BLaER1 treated with 17β-estradiol and CSF1 and Interleukin-3, amounts not matched to agents 10 nM and 100 nM (cell line): ENCODE measurements around the gene BPIFB2.
"Not testable (repeated sequence)": the region's sequence is repeated elsewhere in the genome, so short reads cannot be mapped to it uniquely, and the experiment has no call there.

Experiments
- H3K27ac ChIP-seq, 11 experiments: shearing (Covaris generic); formaldehyde crosslinking; 2 replicates each; pipeline ENCODE4 v1.8.1; 2022
- H3K27me3 ChIP-seq, 11 experiments: shearing (Covaris generic); formaldehyde crosslinking; 2 replicates each; pipeline ENCODE4 v1.8.1; 2022
- H3K36me3 ChIP-seq, 11 experiments: shearing (Covaris generic); formaldehyde crosslinking; 2 replicates each; pipeline ENCODE4 v1.8.1; 2022
- H3K4me1 ChIP-seq, 10 experiments: shearing (Covaris generic); formaldehyde crosslinking; 2 replicates each; pipeline ENCODE4 v1.8.1; 2022
- H3K4me2 ChIP-seq, 11 experiments: shearing (Covaris generic); formaldehyde crosslinking; 2 replicates each; pipeline ENCODE4 v1.8.1; 2022
- H3K4me3 ChIP-seq, 10 experiments: shearing (Covaris generic); formaldehyde crosslinking; 2 replicates each; pipeline ENCODE4 v1.8.1; 2022
- H3K9ac ChIP-seq, 11 experiments: shearing (Covaris generic); formaldehyde crosslinking; 2 replicates each; pipeline ENCODE4 v1.8.1; 2022
- H3K9me3 ChIP-seq, 11 experiments: shearing (Covaris generic); formaldehyde crosslinking; replicated peaks in 1 of 11; 2 replicates each; pipeline ENCODE4 v1.8.1; 2022
- H4K20me1 ChIP-seq, 11 experiments: shearing (Covaris generic); formaldehyde crosslinking; 2 replicates each; pipeline ENCODE4 v1.8.1; 2022
- Cebpa-rat ChIP-seq, 11 experiments: shearing (Covaris generic); IDR thresholded peaks; 2 replicates each; pipeline ENCODE4 v1.8.1; 2022

Gene BPIFB2, protein sequence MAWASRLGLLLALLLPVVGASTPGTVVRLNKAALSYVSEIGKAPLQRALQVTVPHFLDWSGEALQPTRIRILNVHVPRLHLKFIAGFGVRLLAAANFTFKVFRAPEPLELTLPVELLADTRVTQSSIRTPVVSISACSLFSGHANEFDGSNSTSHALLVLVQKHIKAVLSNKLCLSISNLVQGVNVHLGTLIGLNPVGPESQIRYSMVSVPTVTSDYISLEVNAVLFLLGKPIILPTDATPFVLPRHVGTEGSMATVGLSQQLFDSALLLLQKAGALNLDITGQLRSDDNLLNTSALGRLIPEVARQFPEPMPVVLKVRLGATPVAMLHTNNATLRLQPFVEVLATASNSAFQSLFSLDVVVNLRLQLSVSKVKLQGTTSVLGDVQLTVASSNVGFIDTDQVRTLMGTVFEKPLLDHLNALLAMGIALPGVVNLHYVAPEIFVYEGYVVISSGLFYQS

DNA sequence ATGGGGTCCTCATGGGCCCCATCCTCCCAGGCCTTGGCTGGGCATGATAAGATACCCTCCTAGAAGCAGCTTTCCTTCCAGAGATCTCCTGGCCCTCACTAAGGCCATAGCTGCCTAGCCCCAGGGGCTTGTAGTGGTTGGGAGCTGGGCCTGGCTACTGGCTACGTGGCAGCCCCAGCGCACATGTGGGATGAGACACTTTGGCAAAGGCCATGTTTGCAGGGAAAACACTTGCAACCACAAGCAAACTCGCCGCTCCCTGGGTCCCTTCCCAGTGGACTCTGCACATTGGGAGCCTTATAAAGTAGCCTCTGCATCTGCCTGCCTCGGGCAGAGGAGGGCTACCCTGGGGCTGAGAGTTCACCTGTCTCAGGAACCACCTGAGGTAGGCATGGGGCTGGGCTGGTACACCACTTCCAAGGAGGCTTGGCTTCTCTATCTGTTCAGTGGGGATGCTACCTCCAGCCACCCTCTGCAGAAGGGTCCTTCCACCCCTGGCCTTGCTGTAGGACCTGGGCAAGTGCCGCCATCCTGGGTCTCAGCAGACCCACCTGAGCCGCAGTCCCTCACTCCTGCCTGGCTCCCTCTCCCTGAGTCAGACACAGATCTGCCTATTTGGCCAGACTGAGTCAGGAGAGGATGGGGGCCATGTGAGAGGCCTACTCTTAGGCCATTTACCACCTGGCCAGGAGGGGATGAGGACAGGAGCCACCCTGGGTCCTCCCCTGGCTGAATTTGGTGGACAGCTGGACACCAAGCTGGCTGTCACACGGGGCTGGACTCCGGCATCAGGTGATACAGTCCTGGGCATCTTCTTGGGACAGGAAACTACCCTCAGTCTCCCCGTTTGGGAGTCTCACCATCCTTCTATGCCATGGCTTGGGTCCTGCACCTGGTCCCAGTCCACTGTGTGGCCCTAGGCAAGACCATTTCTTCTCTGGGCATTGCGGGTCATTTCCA is at the start of gene BPIFB2:
Gene BPIFB2 (plus strand): TSS at position 329 of the 960 bp plus-strand sequence. CDS start 871 bp downstream, outside the sequence.
- H3K9me3 ChIP-seq = peaks cover 0 to 9% (median 5%) of the 10 kb centered on the region in 11 experiments; a peak in 5 of 22 replicates
- peaks cover 10 to 28% (median 21%) of the 10 kb centered on the region in 10 experiments for H3K4me1 ChIP-seq
- no peak within 1 kb of the TSS for H3K9ac ChIP-seq
- H3K36me3 ChIP-seq = no peaks in the 10 kb centered on the region
- H3K27me3 ChIP-seq = no peaks in the 10 kb centered on the region
- peak within 1 kb of the TSS in 9 of 11 experiments; percentile 48 to 86 (median 77); a peak in 16 of 22 replicates for H3K4me2 ChIP-seq
- no peaks in the 10 kb centered on the region for H4K20me1 ChIP-seq
- H3K4me3 ChIP-seq = no peak within 1 kb of the TSS
- no peak for TF ChIP-seq Cebpa-rat (IDR thresholded peaks at IDR 0.05)
- H3K27ac ChIP-seq = no peak within 1 kb of the TSS

DNA sequence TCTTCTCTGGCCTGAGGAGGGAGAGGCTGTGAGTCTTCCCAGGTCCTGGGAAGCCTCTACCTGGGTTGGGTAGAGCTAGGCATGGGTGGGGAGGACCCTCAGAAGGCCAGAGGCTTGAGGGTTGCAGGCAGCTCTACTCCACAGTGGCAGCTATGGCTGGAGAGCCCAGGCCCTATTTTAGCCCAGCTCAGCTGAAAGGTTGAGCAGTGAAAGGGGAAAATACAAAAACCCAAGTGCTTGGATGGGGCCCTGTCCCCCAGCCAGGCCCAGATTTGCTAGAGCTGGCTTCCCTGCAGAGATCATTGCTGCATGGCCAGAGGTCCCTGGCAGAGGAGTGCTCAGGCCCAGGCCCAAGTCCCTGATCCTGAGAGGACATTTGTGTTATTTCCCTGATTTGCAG is 48.9 kb upstream of the BPIFB2 start:
- TF ChIP-seq Cebpa-rat (IDR thresholded peaks at IDR 0.05) = no peak
- Histone ChIP-seq H3K36me3 (peaks cover 0 to 5% (median 0%) of the 10 kb centered on the region in 11 experiments; a peak in 1 of 22 replicates), H3K27me3 (no peaks in the 10 kb centered on the region), H3K4me2 (no peak overlapping the region), H3K9ac (no peak overlapping the region), H4K20me1 (no peaks in the 10 kb centered on the region), H3K27ac (no peak overlapping the region), H3K4me3 (no peak overlapping the region), H3K4me1 (peaks cover 0 to 9% (median 5%) of the 10 kb centered on the region in 10 experiments; a peak in 8 of 20 replicates), H3K9me3 (peaks cover 44 to 52% (median 48%) of the 10 kb centered on the region in 11 experiments)

DNA sequence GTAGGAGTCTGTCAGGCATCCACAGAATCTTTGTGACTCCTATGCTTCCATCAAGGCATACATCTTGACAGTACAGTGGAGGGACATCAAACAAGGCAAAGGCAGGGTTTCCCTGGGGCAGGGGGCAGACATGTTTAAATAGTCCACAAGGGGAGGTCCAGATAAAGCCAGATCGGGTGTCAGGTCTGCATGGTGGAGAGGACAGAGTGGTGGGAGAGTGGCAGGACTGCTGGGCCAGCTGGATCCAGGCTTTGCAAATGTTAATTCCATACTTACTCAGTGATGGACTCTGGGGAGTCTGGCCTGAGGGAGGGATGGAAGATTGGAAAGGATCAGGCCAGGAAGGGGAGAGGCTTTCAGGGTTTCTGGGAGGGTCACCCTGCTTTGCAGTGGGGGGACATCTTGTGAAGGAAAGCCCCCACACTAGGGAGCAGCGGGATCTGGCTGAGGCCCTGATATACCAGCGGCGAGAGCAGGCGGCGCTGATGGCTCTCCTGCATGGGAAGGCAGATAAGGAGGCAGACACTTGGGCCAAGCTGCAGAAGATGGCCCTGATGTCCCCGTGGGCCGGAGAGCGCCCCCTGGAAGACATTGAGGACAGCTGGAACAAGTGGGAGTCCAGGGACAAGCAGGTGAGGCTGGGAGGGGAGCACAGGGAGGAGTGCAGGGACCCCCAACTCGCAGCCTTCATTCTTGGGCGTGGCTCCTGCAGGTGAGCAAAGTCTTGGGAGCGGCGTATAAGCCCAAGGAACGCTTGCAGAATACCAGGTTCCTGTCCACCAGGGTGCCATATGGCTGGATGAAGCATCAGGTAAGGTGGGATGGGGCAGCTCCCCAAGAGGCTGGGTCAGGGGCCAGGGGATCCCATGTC is 47.9 kb upstream of the BPIFB2 start:
- Histone ChIP-seq H3K27me3 (no peaks in the 10 kb centered on the region), H4K20me1 (no peaks in the 10 kb centered on the region), H3K9me3 (peaks cover 37 to 43% (median 39%) of the 10 kb centered on the region in 11 experiments), H3K9ac (no peak overlapping the region), H3K4me2 (no peak overlapping the region), H3K36me3 (peaks cover 0 to 5% (median 0%) of the 10 kb centered on the region in 11 experiments; a peak in 1 of 22 replicates), H3K27ac (no peak overlapping the region), H3K4me1 (peaks cover 0 to 17% (median 9%) of the 10 kb centered on the region in 10 experiments; a peak in 10 of 20 replicates), H3K4me3 (no peak overlapping the region)
- TF ChIP-seq Cebpa-rat (IDR thresholded peaks at IDR 0.05) = no peak

DNA sequence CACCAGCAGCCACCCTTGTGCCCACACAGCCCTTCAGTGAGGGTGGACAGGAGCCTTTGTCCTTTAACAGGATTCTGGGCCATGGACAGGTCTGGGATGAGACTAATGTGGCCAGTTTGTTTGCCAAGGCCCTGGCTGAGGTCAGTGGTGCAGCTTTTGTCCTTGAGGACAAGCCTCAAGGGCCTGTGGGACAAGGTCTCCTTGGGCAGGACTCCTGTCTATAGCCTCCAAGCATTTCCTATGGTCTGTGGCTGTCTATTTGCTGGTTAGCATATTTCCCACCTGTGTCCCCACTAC is 47.3 kb upstream of the BPIFB2 start:
- Histone ChIP-seq H3K4me2 (no peak overlapping the region), H3K9ac (no peak overlapping the region), H4K20me1 (no peaks in the 10 kb centered on the region), H3K27me3 (no peaks in the 10 kb centered on the region), H3K36me3 (peaks cover 0 to 5% (median 0%) of the 10 kb centered on the region in 11 experiments; a peak in 1 of 22 replicates), H3K27ac (no peak overlapping the region), H3K4me3 (no peak overlapping the region), H3K9me3 (peaks cover 31 to 37% (median 34%) of the 10 kb centered on the region in 11 experiments), H3K4me1 (peaks cover 0 to 19% (median 9%) of the 10 kb centered on the region in 10 experiments; a peak in 11 of 20 replicates)
- no peak for TF ChIP-seq Cebpa-rat (IDR thresholded peaks at IDR 0.05)

DNA sequence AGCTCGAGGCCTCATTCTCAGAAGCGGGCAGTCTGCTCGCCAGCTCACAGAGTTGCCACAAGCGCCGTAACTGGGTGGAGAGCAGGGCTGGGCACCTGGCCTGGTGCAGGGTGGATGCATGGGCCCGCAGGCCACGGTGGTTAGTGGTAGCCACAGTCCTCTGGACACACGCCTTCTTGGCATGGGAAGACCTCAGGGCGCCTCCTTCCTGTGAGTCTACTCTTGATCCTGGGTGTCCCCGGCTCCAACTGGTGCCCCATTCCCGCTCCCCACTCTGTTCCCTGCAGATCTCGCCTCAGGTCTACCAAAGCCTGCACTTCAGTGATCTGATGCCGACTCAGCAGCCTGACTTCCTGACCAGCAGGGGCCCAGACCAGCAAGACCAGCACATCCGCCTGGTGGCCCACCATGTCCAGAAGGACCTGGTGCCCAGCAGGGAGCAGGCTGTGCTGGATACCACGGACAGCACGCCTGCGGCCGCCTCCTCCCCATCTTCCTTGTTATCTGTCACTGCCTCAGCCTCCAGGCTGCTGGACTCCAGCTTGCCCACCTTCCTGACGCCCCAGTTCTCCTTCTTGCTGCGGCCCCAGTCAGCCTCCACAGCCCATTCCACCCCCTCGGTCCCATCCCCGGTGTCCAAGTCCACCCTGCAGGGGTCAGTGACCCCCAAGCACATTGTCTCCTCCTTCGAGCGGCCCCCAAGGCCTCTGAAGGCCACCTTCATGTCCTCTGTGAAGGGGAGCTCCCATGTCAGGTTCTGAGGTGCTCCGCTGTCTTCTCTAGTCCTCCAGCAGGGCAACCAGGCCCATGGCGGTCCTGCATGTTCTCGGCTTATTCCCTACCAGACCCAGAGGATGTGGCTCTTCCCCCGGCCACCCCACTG is 46.4 kb upstream of the BPIFB2 start:
- H3K9me3 ChIP-seq = peaks cover 22 to 28% (median 26%) of the 10 kb centered on the region in 11 experiments
- H3K4me1 ChIP-seq = peaks cover 0 to 28% (median 16%) of the 10 kb centered on the region in 10 experiments; a peak in 13 of 20 replicates
- H3K4me2 ChIP-seq = no peak overlapping the region
- no peak overlapping the region for H3K27ac ChIP-seq
- no peaks in the 10 kb centered on the region for H4K20me1 ChIP-seq
- no peak for TF ChIP-seq Cebpa-rat (IDR thresholded peaks at IDR 0.05)
- H3K9ac ChIP-seq = no peak overlapping the region
- H3K27me3 ChIP-seq = no peaks in the 10 kb centered on the region
- H3K36me3 ChIP-seq = peaks cover 0 to 5% (median 0%) of the 10 kb centered on the region in 11 experiments; a peak in 1 of 22 replicates
- H3K4me3 ChIP-seq = no peak overlapping the region

DNA sequence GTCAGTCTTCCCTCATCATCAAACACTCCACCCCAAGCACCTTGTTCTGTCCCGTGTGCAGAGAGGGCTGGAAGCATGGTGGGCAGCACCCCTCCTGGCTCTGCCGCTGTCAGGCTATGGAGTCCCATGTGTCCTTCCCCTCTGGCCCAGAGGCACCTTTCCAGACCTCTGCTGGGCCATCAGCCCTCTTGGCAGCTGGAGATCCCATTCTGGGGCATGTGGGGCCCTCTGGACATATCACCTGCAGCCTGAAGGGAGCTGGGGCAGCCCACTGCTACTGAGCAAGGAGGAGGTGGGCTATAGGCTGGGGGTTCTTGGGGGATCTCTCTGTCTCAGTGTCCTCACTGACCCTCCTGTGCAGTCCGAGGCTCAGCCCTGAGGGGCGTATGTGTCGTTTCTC is 45.5 kb upstream of the BPIFB2 start:
- H3K9ac ChIP-seq = no peak overlapping the region
- H4K20me1 ChIP-seq = no peaks in the 10 kb centered on the region
- H3K27me3 ChIP-seq = no peaks in the 10 kb centered on the region
- H3K4me1 ChIP-seq = peaks cover 2 to 38% (median 25%) of the 10 kb centered on the region in 10 experiments; a peak in 18 of 20 replicates
- no peak overlapping the region for H3K4me2 ChIP-seq
- H3K9me3 ChIP-seq = peaks cover 13 to 19% (median 16%) of the 10 kb centered on the region in 11 experiments
- no peak overlapping the region for H3K27ac ChIP-seq
- no peak for TF ChIP-seq Cebpa-rat (IDR thresholded peaks at IDR 0.05)
- no peak overlapping the region for H3K4me3 ChIP-seq
- H3K36me3 ChIP-seq = peaks cover 0 to 5% (median 0%) of the 10 kb centered on the region in 11 experiments; a peak in 1 of 22 replicates

DNA sequence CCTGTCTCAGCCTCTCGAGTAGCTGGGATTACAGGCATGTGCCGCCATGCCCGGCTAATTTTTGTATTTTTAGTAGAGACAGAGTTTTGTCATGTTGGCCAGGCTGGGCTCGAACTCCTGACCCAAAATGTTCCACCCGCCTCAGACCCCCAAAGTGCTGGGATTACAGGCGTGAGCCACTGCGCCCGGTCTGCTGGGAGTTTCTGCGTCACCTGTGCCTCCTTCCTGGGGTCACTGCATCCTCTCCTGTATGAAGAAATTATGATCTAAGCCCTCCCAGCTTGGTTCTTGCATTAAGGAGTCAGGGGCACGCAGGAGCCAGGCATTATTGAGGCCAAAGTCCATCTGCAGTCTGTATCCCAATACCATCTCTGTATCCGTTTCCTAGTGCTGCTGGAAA is 44.9 kb upstream of the BPIFB2 start:
- not testable (repeated sequence) for H3K27me3 ChIP-seq, H3K36me3 ChIP-seq, H3K9ac ChIP-seq, H3K4me3 ChIP-seq, H4K20me1 ChIP-seq, H3K27ac ChIP-seq
- Histone ChIP-seq H3K9me3 (peaks cover 7 to 13% (median 11%) of the 10 kb centered on the region in 11 experiments), H3K4me2 (0 out of 22 replicates have a peak overlapping the region, but pooled peaks of 1 of the 11 experiments have one; percentile 50), H3K4me1 (peaks cover 8 to 44% (median 31%) of the 10 kb centered on the region in 10 experiments; a peak in 19 of 20 replicates)
